Fibroblast of skin of back (primary cell): ENCODE results near the gene SRD5A3.
A peak's percentile ranks its signal among the peaks of the same experiment; 100 is the strongest.

Source experiments
- DNase-seq: peaks from one replicate; pipeline ENCODE4 v3.0.0-alpha.2; 2013

The SRD5A3 gene

GRCh38 chr4:55409468-55410171 is 63.6 kb downstream of the SRD5A3 start:
- peak; percentile 91 for DNase-seq

- DNase-seq: no peak
These were observed 64.4 kb downstream of the SRD5A3 start for GRCh38 chr4:55410431-55410830.

GRCh38 chr4:55411621-55412020 is 65.6 kb downstream of the SRD5A3 start:
- peak; percentile 28 for DNase-seq

GRCh38 chr4:55416176-55416575 is 70.1 kb downstream of the SRD5A3 start:
- no peak for DNase-seq
